GM21786 (cell line): ENCODE results near the gene CELA1.

Experiments used
- ATAC-seq: cut with Tn5 transposase; IDR thresholded peaks from one replicate; pipeline ENCODE4 v1.9.1; 2021; ENCODE audit not compliant: unreplicated experiment

CELA1 gene

DNA sequence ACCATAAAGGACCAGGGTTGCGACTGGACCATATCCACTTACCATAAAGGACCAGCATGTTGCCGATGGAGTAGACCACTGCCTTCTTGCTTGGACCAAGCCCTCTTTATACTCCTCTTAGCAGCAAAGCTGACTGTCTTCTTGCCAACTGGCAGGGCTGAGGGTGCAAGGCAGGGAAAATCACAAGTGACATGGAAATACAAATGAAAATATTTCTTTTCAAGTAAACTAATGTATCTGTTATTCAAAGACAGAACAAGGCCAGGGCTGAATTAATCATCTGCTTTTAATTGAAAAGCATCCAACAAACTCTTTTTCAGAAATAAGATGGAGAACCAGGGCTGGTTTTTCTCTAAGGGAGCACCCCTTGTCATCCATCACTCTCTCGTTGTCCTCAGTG, at the start of gene CELA1:
TSS of gene CELA1 (minus strand) at position 99 of the 400 bp plus-strand sequence. CDS start at position 58, 41 bp downstream.
- ATAC-seq, result no peak

DNA sequence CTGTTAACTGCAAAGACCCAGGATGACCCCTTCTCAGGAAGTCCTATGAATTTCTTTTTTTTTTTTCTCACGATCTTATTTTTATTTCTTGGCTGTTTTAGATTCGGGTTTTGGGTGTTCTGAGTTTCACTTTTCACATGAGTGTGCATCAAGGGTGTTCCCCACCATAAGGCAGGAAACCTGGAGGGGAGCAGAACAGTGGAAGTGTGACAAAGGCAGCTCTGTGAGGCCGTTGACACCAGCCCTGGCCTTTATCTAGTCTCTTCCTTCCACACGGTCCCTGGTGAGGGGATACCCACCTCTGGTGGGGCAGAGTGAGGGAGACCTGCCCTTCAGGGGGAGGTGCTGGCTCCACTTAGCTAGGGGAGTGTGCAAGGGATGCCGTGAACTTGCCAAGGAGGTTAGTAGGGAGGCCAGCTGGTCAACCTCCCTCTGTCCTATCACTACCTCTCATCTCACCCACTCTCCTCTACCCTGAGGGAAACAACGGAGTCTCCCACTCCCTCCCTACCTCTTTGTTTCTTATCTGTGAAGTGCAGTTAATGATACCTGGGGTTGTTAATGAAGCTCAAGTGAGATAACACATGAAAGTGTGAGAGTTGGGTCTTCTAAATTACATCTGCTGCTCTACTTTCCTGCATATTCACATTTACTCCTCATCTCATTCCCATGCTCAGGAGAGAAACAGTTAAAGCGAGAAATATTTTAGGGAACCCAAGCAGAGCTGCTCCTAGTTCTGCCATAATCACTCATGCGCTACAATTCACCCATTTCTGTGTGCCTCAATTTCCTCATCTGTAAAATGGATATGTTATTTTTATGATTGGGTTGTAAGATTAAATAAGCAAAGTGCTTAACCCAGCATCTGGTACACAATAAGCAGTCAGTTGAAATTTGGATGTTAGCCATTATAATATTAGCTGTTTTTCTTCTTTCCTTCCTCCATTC, 49.1 kb upstream of the CELA1 start:
- ATAC-seq, result peak; percentile 46

DNA sequence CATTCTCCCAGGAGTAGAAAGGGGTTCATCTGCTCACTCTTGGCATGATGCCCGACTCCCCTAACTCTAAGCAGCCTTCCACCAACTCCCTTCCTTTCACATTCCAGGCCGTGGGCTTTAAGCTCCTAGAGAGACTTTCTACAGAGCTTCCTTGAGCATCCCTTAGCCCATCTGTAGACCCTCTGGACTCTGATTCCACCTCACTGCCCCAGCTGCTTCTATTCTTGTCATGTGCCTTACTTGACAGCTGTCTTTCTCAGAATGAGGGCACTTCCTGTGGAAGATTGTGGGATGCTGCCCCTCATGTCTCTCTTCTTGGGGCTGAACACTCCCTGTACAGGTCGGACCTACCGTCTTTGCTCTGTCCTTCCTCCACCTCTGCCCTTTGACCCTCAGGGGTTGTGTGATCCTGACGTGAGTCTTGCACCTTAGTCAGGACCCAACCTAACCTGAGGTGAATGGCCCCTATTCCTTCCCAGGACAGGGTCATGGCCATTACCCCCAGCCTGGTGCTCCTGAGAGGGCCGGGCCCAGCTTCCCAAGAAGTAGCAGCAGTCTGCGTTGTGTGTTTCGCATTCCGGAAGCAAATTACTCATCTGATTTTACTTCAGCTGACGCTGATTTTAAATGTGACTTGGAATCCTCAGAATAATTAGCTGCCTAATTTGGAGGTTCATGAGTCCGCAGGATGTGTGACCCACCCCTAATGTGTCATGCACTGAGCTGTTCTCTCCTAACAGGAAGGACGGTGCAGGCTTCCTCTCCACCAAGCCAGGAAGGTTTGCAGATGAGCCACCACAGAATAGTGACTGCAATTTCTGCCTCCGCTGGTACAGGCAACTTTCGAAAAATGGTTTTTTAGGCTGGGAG, 47.4 kb upstream of the CELA1 start:
- ATAC-seq, result no peak

DNA sequence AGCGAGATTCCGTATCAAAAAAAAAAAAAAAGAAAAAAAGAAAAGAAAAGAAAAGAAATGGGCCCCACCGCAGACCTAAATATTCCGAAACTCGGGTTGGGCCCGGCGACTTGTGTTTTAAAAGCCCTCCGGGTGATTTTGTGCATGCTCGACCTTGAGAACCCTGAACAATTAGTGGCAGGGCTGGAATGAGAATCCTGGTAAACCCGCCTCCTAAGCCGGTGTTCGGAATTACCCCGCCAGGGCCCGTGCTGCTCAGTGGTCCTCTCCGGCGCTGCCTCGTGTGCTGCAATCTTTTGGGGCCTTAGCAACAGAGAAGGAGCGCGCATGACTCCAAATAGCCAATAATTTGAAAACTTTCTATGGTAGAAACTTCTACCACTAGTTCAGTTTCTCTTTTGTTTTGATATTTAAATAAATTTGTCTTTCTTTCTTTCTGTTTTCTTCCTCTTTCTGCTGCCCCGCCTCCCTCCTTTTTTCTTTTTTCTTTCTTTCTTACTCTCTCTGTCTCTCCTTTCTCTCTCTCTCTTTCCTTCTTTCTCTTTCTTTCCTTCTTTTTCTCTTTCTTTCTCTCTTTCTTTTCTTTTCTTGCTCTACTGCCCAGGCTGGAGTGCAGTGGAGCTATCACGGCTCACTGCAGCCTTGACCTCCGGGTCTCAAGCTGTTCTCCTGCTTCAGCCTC, 46.2 kb upstream of the CELA1 start:
- ATAC-seq, result peak; percentile 25

DNA sequence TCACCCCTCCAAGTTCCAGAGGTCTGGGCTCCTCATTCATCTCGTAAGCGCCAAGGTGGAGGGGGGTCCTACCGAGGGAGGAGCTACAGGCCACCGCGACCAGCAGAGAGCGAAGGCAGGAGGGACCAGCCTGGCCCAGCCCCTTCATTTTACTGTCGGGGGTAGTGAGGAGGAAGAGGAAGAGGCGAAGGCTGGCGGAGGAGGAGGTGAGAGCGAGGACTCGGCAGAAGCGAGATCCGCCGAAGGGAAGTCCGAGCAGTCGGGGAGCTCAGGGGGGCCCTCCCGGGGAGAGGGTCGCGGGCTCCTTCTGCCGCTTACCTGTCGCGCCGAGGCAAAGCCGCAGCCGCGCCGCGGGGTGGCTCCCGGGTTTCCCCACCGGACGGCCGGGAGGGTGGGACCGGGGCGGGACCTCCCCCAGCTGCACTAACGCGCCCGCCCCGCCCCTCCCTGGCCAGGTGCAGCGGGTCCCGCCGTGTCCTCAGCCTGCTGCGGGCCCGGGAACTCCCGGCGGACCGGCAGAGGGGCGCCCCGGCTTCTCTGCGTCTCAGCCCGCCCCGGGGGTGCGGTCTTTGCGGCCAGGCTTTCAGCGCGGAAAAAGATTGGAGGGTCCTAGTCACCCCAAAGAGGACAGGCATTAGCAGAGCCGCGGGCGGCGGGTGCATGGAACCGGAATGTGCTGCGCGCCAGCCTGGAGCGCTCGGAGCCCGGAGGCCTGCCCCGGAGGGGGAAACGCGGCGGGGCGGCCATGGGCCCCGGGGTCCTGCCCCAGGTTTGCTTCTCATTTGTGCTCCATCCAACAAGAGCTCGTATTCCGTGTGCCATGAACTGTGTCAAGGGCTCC, 45.0 kb upstream of the CELA1 start, which contains the start of gene GALNT6:
TSS of gene GALNT6 (minus strand) at position 124 of the 841 bp plus-strand sequence. CDS start 11,625 bp downstream, outside the sequence.
- peak; percentile 39 for ATAC-seq

DNA sequence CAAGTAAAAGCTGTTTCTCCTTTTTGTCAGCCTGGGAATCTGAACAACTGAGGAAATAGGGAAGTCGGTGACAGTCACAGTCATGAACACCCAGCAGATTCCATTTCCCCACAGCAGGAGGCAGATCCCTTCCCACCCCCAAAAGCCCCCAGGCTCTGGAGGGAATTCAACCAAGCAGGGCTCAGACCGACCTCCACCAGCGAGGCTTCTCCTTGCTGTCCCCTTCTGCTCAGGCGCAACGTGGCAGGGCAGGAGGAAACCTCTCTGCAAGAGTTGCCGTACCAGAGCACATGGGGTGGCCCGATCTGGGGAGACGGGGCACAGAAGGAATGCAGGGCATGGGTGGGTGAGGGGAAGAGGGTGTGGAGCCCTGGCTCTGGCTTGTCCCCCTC, 44.4 kb upstream of the CELA1 start:
- ATAC-seq, result peak; percentile 12

DNA sequence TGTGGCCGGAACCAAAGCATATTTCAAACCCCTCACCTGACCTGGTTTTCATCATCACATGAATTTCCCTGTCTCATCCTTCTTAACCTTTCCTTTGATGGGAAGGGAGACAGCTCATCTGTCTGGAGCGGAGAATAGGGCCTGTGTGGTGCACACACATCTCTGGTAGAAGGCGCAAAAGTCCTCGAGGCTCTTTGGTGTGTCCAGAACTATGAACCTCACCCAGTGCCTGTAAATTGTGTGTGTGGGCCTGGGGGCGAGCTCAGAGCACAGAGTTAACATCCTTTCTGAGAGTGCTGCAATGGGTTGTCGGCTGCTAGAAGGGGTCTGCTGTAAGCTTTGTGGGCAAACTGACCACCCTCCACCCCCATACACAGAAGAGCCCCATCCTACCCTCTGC, 44.0 kb upstream of the CELA1 start:
- ATAC-seq, result no peak

DNA sequence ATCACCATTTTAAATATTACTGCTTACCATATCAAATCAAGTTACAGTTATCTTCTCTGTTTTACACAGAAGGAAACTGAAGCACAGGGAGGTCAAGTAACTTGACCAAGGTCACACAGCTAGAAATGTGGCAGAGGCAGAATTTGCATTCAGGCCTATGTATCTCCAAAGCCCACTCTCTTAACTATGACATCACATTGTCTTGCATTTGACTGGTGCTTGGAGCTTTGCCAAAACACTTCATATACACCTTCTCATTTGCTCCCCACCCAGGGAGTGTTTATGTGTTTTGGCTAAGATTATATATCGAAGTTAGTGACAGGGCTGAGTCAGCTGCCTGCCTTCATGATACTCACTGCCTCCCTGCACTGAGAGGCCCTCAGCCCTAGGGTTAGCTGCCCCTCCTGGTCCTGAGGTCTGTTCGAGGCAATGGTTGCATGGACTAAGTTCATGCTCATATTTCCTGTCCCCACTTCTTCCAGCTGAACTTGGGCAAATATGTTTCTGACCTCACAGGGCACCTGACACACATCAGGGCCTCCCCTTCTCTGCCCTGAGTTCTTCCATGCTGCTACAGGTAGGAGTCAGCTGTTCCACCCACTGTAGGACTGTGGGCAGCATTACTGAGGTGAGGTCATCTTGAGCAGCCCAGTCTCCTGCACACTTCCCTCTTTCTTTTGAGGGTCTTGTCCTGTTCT, 43.0 kb upstream of the CELA1 start:
- ATAC-seq, result no peak

DNA sequence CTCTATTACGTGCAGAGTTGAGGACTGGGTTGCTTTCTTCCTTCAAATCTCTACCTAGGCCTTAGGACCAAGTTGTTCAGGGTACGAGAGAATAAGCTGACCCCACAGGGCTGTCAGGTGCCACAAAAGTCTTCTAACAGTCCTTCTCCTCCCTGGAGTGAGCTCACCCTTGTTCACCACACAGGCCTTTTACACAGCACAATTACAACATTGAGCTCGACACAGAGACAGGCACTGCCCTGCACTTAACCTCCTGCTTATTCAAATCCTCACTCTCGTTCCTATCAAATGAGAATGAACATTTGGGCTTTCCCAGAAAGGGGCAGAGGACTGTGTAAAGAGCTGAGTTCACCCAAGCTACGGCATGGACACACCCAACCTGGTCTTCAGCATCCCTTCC, 42.4 kb upstream of the CELA1 start:
- no peak for ATAC-seq

DNA sequence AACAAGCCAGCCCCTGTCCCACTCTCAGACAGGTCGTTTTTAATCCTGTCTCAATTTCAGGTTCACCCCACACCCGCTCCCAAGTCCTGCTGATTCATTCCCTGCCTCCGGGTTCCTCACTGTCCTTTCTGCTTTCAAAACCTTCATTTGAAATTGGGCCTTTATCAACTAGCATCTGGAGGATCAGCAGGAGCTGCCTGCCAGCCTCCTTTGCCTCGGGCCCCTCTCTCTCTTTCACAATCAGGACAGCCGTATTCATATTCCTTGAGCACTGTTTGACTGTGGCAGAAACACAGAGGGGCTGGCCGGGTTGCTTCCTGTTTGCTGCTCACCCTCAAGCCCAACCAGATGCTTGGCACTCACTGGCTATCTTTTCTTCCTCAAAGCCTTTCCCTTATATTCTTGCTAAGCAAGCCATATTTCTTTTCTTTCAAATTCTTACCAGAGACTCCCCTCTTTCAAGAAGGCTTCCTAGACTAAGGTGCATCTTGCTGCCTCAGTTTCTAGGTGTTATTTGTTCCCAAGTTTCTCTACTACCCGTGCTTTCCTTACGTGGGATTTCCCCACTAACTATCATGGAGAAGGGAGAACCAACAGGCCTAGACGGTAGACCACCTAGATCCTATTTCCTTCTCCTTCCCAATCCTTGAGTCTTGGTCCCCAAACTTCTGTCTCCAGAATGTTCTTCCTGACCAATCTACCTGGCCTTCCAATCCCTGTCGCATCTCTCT, 41.8 kb upstream of the CELA1 start:
- no peak for ATAC-seq

DNA sequence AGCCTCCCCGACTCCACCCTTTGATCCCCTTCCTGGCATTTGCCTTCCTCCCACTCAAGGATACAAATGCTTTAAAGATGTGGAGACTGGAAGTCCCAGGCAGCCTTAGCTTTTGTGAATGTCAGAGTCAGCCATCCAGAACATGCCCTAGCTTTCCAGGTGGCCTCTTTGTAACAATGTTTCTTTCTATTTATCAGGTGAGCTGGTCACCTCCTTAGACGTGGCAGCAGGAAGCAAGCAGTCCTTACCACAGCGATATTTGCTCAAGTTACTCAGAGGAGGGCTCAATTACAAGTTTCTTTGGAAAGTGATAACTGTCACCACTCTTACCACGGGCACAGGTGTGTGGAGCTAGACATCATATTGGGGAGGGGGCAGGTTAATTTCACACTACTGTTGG, 39.9 kb upstream of the CELA1 start:
- ATAC-seq, result no peak

DNA sequence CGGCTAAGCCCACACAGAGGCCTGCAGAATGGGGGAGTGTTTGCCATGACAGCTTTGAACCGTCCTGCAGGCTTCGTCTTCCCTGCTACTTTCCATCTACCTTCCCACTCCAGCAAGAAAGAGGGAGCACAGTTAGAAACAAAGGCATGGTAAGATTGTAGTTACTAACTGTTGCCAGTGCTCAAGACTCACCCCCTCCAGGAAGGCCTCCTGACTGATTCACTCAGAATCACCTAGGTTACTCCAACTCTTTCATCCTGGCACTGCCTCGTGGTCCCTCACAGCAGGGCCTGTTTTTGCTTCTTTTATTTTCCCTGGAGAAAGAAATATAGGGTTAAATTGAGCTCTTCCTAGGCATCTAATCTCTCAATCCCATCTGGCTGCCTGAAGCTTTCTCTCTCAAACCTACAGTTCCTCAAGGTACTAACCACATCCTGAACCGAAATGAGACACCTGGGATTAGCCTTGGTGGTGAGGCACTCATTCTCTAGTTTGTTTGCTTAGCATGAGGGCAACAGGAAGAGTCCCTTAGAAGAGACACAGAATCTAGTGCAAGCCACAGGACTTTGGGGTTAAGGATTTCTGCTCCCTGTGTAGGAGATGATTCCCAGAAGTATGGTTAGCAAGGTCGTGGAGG, 36.9 kb upstream of the CELA1 start:
- no peak for ATAC-seq

DNA sequence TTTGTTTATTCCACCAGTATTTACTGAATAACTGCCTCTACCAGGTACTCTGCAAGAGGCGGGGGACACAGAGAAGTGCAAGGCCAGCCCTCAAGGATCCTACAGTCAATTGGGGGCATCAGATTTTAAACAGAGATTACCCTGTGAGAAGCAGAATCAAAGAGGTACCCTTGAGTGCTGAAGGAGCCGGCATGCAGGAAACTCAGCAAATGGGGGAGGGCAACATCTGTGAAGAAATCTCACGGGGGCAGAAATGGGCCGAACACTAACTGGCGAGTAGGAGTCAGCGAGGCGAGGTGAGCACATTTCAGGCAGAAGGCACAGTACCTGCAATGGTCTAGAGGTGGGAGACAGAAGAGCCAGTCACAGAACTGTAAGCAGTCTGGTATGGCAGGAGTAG, 35.7 kb upstream of the CELA1 start:
- no peak for ATAC-seq

DNA sequence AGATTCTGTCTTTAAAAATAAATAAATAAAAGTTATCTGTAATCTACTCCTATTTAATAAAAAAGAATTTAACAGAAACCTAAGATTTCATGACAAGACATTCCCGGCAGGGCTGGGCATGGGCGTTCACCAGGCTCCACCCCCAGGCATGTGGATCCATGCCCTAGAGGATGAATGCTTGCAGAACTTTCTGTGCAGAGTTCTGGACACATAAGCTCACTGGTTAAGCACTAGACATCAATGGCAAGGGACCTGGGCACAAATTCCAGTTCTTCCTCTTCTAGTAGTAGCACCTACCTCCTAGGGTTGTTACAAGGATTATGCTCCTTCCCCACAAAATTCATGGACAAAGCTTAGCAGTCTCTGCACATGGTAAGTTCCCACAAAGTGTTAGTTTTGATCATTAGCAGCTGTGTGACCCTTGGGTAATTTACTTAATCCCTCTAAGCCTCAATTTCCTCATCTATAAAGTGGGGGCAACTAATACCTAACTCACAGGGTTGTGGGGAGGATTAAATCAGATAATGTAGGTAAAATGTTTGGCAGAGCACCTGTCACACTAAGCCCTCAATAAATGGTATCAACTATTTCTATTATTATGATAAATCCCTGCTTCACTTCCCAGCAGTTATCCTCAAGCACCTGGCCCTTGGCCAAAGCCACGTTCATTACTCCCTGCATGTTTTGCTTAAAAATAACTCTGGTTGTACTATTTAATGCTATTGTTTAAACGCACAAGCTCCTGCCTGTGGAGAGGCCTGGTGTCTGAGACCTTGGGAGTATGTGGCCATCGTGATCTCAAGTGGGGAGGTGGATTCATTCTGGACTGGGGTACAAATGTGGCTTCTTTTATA, 35.0 kb upstream of the CELA1 start:
- no peak for ATAC-seq

DNA sequence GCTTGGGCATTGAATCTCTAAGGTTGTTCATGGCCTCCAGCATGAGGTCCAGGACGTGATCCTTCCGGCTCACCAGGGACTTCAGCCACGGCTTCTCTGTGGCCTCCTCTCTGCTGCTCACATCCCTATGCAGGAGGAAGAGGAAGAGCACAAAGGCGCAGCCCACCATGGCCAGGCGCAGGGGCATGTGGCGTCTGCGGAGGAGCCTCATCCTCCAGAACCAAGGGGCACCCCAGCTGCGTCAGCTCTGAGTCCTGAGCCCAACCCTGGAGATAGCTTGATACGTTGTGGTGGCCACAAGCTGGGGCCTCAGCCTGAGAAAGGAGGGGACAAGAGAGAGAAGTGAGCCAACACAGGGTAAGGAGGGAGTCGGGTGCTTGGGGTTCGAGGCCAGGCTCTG, 33.1 kb upstream of the CELA1 start:
- ATAC-seq, result no peak

DNA sequence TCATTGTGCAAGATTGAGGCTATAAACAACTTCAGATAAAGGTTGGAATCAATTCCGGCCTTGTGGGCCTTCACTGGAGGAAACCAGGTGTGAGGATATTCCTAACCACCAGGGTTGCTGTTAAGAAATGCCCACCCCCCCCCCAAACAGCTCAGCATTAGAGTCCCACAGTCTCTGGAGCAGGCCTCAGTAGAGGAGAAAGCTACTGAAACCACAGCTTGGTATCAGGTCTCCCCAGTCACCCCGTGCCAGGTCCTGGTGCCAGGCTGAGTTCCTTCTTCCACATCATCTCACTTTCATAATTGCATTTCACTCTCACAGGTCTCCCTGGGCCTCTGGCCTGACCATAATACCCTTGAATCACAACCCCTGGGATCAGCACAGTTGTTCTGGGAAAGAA, 32.3 kb upstream of the CELA1 start:
- ATAC-seq, result no peak

DNA sequence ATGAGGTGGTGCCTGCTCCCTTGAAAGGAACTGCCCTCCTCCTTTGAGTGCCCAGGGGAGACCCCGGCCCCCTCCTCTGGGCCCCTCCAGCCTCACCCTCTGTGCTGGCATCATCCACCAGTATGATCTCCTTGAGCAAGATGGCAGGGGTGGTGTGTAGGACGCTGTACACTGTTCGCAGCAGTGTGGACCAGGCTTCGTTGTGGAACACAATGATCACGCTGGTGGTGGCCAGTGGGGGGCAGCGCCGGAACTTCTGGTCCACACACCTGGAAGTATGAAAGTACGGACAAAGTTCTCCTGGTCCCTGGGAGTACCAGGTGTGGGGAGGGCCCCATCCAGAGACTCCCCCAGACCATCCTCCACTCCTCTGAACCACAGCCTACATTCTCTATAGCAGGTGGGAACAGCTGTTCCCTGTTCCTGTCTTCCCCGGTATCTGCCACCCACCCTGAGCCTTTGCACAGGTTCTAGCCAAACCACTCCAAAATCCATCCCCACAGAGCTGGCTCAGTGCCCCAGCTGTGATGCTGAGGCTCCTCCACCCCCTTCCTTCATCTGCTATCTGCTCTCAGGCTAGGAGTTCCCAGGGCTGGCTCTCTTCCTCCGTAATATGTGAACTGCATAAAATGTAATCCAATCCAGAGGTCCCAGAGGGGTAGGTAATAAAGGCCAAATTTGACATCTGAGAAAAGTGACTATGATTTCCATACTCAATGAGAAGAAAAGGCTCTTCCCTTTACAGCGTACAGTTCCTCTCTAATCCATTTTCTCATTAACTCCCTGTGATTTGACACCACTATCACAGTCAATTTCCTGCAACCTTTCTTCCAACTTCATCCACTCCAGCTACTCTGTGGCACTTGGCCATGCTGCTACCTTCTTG, 30.9 kb upstream of the CELA1 start:
- no peak for ATAC-seq
